ENCODE data around the gene HELT.

GRCh38 chr4:185062606-185063005 lies 44.3 kb downstream of the HELT start:
- TF ChIP-seq CTCF (IDR thresholded peaks at IDR 0.05) (no peak), POLR2A (IDR thresholded peaks at IDR 0.05) (no peak)
